HEK293T (cell line): ENCODE data around the gene BACE1-AS.

Experiments
- ELF4 ChIP-seq: fragments of 450-650 bp; IDR thresholded peaks from 2 replicates; pipeline ENCODE4 v1.6.1; 2017; ENCODE audit warnings: antibody characterized with exemption
- FOXK2 ChIP-seq: fragments of 450-650 bp; IDR thresholded peaks from 2 replicates; pipeline ENCODE4 v1.6.1; 2016; ENCODE audit warnings: mild to moderate bottlenecking
- FOXM1 ChIP-seq: fragments of 450-650 bp; IDR thresholded peaks from 2 replicates; pipeline ENCODE4 v1.6.1; 2017; ENCODE audit warnings: mild to moderate bottlenecking, borderline replicate concordance
- SP1 ChIP-seq: fragments of 450-650 bp; IDR thresholded peaks from 2 replicates; pipeline ENCODE4 v1.6.1; 2017
- ZNF384 ChIP-seq: fragments of 450-650 bp; IDR thresholded peaks from 2 replicates; pipeline ENCODE4 v1.6.1; 2016

GRCh38 chr11:117309310-117309709, 18.2 kb downstream of the BACE1-AS start:
- TF ChIP-seq ELF4, result no peak
- TF ChIP-seq FOXM1, result no peak
- TF ChIP-seq SP1, result no peak
- TF ChIP-seq FOXK2, result no peak
- no peak for TF ChIP-seq ZNF384
